ENCODE data around the gene ZDHHC11.
"Not testable (repeated sequence)": the region's sequence is repeated elsewhere in the genome, so short reads cannot be mapped to it uniquely, and the experiment has no call there.

The ZDHHC11 gene

GRCh38 chr5:856531-857425 is 6.0 kb upstream of the ZDHHC11 start:
- no peak overlapping the region for H3K4me3 ChIP-seq (ENCODE audit: low read length)
- TF ChIP-seq CTCF (conservative IDR thresholded peaks at IDR 0.05; ENCODE audit: low read length): no peak
- DNase-seq (ENCODE audit: low read depth): no peak

GRCh38 chr5:855771-856530 is 5.2 kb upstream of the ZDHHC11 start:
- H3K4me3 ChIP-seq (ENCODE audit: low read length): no peak overlapping the region
- no peak for DNase-seq (ENCODE audit: low read depth)
- TF ChIP-seq CTCF (conservative IDR thresholded peaks at IDR 0.05; ENCODE audit: low read length): no peak

- TF ChIP-seq CTCF (conservative IDR thresholded peaks at IDR 0.05; ENCODE audit: low read length): no peak
- no peak for DNase-seq (ENCODE audit: low read depth)
- H3K4me3 ChIP-seq (ENCODE audit: low read length): no peak overlapping the region
These were observed 4.4 kb upstream of the ZDHHC11 start for GRCh38 chr5:854966-855743.

GRCh38 chr5:854217-854616 is 3.4 kb upstream of the ZDHHC11 start:
- no peak for TF ChIP-seq CTCF (conservative IDR thresholded peaks at IDR 0.05; ENCODE audit: low read length)
- H3K4me3 ChIP-seq (ENCODE audit: low read length): no peak overlapping the region
- no peak for DNase-seq (ENCODE audit: low read depth)

- not testable (repeated sequence) for H3K4me3 ChIP-seq (ENCODE audit: low read length); DNase-seq (ENCODE audit: low read depth)
These were observed 2.8 kb upstream of the ZDHHC11 start for GRCh38 chr5:853416-854090.

- no peak overlapping the region for H3K4me3 ChIP-seq (ENCODE audit: low read length)
- no peak for DNase-seq (ENCODE audit: low read depth)
- no peak for TF ChIP-seq CTCF (conservative IDR thresholded peaks at IDR 0.05; ENCODE audit: low read length)
These were observed 1.9 kb upstream of the ZDHHC11 start for GRCh38 chr5:852431-853401.
